Putamen (tissue), 1 donor: ENCODE data around the gene PLCB4.
A peak's percentile ranks its signal among the peaks of the same experiment; 100 is the strongest.

ENCODE experiments used
- DNase-seq: peaks from one replicate; pipeline ENCODE4 v3.0.0-alpha.2; 2016; ENCODE audit warnings: low spot score

Gene PLCB4

DNA sequence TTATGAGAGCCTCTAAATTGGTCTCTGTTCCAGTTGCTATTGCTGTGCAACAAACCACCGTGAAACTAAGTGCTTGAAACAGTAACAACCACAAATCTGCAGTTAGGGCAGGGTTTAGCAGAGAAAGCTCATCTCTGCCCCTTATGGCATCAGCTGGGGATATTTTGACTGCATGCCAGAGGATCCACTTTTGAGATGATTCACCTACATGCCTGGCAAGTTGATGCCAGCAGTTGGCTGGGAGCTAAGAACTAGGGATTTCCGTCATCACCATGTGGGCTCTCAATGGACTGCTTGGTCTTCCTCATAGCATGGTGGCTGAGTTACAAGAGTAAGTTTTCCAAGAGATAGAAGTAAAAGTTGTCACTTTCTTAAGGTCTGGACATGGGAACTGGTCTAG lies 35.1 kb downstream of the PLCB4 start:
- no peak for DNase-seq

DNA sequence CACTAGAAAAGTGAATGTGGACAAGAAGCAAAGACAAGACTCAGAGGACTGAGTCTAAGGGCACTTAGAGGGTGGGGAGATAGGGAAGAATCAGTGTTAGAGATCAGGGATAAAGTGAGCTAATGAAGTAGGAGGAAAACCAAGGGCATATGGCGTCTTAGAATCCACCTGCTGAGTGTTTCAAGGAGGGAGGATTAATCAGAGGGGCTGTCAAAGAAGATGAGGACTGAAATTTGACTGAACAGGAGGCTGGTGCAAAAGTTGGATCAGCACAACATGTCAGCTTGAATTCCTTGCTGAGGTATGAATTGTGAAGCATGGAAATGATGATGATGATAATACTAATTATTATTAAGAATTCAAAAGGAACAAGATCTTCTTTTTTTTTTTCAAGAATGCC lies 39.4 kb downstream of the PLCB4 start:
- no peak for DNase-seq

DNA sequence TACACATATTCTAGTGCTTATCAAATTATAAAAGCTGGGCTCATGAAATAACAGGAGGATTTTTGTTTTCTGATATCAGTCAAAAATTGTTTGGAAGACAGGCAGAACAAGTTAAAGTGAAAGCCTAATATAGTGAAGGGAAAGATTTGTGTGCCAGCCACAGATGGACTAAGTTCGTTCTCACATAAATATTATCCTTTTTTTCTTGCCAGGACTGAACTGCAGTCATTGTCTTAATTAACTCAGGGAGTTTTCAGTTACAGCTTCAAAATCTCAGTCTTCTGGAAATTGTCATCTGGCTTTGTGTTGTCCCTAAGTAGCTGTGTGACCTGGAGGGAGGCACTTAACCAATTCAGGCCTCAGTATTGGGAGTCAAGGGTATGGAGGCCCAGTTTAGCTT lies 40.7 kb downstream of the PLCB4 start:
- DNase-seq = no peak

DNA sequence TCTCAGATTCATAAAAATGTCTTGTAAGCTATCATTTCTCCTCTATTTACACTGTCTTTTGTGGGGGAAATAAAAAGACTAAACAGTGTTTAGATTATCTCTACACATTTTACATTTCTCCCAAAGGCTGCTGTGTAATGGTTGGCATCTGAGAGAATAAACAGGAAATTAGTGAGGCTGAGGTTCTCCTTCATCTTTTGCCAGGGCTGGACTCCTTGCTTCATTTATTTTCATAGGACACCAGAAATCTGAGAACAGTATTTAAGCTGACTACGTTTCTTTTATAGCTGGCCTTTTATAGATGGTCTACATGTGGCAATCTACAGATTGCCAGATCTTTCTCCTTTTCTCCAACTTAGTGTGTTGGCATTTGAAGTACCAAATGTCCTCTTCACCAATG lies 41.5 kb downstream of the PLCB4 start:
- no peak for DNase-seq

DNA sequence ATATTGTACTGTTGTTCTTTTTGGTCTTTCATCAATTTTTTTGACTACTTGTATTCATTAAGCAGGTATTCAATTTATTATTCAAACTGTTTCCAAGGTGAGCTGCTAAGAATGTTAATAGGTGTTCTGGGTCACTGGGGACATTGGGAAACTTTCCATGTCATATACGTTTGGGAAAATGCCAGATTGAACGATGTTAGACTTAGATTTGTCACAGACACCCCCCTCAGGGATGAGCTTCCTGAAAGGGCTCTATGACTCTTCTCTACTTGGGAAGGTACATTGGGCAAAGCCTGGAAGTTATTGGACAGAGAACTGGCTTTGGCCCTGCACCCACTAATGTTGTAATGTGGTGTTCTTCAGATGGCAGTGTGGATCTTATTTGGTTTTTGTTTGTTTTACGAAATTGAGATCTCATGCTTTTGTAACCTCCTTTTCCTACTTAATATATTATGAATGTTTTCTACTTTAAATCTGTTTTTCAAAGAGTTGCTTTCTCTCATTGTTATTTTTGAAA lies 42.1 kb downstream of the PLCB4 start:
- DNase-seq = no peak

DNA sequence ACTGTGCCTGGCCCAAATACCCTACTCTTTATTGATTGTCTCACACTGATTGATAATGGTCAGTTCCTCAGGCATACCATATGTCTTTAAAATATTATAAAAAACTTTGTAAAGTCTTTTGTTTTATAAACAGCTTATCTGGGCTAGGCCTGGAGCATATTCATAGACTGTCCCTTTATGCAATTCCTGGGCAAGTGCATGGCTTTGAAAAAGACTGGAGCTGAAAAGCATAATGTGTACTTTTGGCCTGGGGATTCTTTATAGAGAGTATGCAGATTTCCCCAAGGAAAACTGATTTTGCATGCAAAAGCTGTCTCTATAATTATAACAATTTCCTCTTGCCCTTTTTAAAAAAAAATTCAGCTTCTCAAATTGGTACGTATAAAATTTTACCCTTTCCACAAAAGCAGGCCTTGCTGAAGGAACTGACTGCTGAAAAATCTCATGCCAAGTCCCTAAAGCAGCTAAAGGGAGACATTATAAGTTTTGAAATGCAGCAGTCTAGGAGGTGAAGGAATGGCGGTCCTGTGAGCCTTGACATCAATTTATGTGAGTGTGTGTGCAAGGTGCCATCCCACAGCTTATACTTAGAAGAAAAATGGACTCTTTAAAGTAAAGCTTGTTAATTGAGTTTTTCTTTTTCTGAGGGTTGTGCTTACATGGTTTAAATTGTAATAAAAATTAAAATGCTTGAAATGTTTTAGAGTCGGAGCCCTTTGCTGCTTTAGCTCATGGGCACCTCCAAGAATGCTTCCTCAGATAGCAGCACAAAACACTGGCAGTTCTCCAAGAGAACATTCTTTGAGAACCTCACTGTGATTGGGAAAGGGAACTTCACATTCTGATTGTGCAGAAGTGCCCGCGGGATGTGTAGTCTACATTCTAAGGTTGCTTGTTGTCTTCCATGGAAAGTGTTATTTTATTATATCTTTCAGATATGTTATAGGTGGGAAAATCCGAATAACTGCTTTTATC lies 43.9 kb downstream of the PLCB4 start:
- no peak for DNase-seq

DNA sequence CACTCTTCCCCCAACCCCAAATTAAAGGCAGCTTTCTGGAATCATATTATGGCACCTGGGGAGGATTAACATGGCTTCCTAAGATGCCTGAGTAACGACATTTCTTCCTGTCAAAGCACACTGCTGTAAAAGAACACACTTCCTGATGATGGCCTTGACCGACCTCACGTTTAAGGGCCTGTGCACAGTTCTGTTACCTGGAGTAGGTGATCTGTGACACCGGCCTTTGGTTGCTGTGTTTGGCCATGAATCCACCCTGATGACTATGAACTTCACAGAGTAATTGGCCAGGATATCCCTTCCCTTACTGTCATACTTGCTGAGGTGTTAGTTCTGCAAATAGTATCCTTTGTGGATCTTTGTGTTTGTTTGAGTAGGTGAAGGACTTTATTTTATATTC lies 45.8 kb downstream of the PLCB4 start:
- no peak for DNase-seq

DNA sequence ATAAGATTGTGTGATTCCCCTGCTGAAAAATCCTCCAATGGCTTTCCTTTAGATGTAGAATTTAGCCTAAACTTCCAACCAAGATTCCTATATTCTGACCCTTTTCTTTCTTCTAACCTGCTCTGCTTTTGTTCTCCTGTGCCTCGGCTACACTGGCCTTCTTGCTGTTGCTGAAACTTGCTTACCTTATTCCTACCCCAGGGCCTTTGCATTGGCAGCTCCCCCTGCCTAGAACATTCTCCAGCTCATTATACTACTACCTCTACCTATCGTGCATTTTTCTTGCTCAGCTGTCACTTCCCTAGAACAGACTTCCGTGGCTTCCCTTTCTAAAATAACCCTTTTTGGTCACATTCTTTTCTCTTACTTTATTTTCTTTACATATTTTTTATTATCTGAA lies 48.7 kb downstream of the PLCB4 start:
- DNase-seq = no peak

DNA sequence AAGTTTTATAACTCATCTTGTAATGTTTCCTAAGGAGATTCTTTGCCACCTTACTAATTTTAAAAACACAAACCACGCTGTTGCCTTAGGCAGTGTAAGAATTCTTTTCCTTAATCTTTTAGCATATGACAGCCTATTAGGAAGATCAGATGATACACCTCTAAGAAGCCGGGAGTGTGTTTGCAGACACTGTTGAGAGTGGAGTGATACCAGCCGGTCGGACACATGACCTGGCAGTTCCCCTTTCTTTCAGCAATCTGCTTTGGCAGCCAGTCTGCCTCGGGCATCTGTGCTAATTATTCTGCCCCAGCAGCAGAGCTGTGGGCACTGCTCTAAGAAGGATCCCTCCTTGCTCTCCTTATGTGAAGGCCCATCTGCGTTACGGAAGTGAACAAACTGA lies 50.9 kb downstream of the PLCB4 start:
- peak; percentile 4 for DNase-seq

DNA sequence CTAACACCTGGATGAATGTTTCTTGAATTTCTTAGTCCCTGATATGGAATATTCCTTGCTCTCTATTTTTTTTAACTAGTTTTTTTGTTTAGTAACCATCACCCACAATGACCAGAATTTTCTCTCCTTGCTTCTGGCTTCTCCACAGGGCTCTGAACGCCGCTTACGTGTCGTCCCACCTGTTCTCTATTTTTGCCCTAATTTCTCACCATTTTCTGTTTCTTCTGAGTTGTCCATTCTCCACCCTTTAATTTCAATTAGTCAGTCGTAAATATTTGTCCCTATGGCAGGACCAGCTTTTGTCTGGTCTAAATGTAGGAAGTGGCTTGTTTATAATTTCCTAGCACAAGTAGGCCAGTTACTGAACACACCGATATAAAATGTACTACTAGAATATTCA lies 52.3 kb downstream of the PLCB4 start:
- DNase-seq = no peak

DNA sequence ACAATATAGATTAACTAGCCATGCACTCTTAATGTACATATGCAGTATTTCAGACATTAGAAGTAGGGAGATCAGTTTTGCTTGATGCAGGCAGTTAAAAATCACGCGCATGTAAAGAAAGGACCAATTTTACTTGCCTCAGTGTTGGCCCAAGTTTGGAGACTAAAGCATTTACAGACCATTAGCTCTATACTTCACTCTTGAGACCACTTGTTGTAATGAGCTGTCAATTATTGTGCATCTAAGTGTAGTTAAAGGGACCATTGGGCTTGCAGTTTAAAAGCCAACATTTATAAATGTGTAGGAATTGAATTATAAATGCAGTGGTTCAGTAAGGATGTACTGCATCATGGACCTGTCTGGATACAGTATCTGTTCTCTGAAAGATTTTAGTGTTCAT lies 53.7 kb downstream of the PLCB4 start:
- no peak for DNase-seq

DNA sequence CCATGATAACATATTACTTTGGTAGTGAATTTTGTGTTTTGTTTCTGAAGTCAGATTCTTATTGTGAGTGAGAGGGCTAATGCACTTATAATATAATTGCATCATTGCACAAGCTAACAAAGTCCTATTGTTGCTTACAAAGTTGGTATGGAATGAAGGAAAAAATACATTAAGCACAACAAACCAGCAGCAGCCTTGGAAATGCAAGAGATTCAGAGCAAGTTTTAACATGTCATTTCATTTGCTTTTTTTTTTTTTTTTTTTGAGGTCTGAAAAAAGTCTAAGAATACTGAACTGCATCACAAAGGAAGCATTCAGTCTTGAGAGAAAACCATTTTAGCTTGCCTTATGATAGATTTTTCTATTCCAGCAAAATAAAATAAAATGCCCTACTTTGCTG lies 57.6 kb downstream of the PLCB4 start:
- no peak for DNase-seq

DNA sequence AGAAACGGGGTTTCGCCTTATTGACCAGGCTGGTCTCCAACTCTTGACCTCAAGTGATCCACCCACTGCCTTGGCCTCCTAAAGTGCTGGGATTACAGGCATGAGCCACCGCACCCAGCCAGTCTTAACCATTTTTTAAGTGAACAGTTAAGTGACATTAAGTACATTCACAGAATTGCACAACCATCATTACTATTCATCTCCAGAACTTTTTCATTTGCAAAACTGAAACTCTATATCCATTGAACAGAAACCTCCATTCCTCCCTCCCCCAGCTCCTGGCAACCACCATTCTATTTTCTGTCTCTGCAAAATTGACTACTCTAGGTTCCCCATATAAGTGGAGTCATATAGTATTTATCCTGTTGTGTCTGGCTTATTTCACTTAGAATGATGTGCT lies 59.7 kb downstream of the PLCB4 start:
- no peak for DNase-seq

DNA sequence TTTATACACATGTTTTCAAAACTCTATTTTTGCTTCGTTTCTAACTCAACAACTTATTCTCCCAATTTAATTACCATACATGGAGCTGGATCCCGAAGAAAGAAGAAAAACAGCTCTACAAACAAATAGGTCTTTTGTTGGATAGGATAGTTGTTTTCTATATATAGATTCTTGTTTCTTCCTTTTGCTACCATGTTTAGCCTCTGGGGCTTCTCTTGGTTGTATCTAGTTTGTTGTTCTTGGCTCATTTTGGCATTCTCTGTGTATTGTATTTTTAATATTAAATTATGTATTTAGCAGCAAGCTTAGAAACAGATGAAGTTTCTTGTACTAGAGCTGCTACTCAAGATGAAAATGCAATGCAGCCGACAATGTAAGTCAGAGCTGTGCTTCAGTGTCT lies 60.9 kb downstream of the PLCB4 start:
- DNase-seq = no peak

DNA sequence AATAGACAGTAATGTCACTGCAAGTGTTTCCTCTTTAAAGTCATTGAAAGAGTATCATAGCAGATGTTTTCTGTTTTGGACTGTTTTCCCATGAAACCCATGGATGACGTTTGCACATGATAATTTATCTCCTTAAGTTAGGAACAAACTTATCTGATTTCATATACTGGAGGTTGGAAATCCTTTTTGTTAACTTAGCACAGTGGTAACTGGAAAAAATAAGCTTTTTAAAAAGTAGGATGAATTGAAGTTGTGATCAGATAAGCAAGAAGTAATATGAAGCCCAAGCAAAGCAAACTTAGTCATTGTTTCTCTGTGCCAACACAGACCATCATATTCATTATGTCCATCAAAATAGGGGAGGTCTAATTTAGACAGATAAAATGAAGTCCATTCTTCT lies 61.6 kb downstream of the PLCB4 start:
- DNase-seq = no peak

DNA sequence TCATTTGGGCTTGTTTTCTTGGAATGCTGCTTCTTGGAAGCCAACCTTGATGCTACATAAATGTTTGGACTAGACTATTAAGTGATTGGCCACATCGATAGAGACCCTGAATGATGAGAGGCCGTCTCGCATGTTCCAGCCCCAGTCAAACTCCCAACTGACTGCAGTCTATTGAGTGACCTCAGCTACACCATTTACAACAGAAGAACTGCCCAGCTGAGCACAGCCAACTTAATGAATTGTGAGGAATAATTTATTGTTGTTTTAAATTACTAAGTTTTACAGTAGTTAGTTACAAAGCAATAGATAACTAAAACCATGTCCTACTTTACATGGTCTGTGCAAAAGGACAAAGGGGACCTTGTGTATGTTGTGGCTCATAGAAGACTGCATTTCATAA lies 63.0 kb downstream of the PLCB4 start:
- no peak for DNase-seq

DNA sequence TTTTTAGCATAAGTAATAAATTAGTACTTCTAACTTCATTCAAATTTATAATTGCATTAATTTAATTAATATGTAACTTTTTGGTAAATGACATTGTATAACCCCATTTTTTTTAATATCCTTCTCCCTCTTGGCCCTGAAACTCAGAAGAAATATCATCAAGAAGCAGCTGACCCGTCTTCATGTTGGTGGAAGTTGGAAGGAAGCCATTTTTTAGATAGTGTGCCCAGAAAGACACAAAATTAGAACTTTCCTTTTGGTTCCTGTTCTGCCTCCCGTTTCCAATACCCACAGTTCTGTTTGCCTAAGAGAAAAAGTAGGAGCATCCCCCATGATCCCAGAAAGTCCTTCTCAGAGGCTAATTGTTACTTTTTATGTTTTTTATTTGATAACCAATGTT lies 65.5 kb downstream of the PLCB4 start:
- DNase-seq = no peak

DNA sequence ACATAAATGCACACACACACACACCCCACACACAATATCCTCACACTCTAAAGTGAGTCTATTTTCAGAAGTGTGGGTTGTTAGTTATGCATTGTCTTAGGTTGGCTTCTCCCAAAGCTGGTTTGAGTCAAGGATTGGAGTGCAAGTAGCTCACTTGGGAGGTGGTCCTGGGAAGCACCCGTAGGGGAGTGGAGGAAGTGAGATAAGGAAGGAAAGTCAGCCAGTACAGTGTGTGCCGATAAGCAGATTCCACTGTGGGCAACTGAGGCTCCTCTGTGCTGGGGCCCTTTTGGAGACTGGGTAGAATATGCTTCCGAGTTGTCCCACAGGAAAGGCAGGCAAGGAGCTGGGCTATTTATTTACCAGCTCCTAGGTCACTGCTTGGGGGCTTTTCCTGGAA lies 67.2 kb downstream of the PLCB4 start:
- no peak for DNase-seq

DNA sequence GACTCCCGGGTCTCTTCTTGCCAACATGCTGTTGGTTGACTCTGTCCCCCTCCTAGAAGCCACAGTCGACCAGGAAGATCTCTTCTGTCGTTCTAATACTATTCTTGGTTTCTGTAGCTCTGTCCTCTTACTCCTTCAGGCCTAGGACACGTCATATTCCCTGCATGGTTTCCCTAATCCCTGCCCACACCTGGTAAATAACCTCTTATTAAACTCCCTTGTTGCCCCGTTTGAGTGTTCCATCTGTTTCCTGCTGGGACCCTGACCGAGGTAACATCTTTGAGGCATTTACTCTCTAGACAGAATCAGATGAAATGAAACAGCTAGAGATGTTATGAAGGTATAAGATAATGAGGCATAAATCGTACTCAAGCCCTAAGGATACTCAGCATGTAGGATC lies 68.1 kb downstream of the PLCB4 start:
- no peak for DNase-seq

DNA sequence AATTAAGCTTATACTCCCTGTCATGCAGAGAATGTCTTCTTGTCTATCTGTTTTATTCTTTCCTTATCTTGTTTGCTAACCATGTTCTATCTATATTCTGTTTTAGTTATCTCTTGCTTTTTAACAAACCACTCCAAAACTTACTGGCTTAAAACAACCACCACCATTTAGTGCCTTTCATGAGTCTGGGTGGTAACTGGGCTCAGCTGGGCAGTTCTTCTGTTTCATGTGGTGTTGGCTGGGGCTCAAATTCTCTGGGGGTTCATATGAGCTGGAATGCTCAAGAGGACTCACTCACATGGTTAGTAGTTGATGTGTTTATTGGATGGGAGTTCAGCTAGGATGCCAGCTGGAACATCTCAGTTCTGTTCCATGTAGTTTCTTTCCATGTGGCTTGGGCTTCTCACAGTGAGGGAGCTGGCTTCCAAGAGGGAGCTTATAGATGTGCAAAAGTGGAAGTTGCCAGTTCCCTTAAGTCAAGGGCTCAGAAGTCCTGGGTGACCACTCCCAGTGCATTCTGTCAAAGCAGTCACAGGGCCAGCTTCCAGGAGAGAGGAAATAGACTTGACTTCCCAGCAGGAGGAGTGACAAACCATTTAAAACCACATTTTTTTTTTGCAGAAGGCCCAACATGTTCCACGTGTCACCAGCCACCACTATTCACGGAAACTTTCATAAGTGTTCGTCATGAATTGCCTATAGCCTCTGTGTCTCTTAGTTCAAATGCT lies 70.4 kb downstream of the PLCB4 start:
- no peak for DNase-seq

DNA sequence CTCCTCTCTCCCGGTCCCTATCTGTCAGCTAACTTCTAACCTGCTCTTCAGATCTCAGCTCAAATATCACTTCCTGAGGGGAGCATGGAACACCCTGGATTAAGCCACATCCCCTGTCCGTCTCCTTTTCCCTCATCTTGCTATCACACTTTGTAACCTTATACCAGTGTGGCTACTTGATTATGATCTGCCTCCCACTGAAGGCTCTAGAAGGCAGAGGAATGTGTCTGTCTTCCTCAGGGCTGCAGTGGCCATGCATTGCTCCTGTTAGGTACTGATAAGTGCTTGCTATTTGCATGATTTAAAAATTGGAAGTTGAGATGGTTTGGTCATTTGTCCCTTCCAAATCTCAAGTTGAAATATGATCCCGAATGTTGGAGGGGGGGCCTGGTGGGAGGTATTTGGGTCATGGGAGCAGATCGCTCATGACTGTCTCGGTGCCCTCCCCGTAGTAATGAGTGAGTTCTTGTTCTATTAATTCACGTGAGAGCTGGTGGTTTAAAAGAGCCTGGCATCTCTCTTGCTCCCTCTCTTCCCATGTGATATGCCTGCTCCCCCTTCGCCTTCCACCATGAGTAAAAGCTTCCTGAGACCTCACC lies 71.4 kb downstream of the PLCB4 start:
- no peak for DNase-seq

DNA sequence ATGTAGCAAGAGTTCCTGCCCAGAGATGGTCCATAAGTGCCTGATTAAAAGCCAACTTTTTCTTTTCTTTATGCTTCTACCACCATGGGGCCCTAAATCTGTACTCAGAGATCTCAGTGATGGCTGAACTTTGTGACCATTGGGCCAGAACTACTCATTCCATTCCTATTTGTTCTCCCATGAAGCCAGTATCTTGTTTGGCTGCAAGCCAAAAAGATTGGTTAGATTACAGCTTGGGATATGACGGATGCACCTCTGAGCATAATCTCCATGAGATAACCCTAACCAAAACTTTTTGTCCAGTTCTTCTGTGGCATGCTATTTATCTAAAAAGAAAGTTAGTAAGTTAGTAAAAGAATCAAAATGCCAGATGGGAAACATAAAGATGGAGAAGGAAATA lies 72.2 kb downstream of the PLCB4 start:
- DNase-seq = no peak

DNA sequence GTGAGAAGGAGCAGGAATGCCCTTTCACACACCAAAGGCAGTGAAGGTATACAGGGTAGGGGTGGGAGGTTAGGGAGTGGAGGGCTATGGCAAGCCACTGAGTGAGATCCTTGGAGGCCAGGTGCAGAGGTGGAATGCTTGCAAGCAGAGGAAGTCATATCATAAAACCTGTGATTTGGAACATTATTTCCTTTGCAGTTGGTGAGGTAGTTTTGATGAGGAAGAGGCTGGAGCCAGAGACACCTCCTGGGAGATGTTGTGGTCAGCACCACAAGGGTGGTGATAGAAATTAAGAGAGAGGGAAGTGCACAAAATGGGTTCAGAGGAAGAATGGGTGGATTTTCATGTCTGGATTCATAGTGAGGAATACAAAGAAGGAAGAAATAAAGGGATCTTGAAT lies 73.0 kb downstream of the PLCB4 start:
- no peak for DNase-seq
